Epithelial cell of esophagus (primary cell): ENCODE data around the gene MCUR1.
"Not testable (repeated sequence)": the region's sequence is repeated elsewhere in the genome, so short reads cannot be mapped to it uniquely, and the experiment has no call there.

ENCODE experiments used
- DNase-seq: peaks from one replicate; pipeline ENCODE4 v3.0.0; 2010; ENCODE audit warnings: low read depth
- H3K4me3 ChIP-seq: 2 replicates; pipeline ENCODE4 v1.5.1; 2011; ENCODE audit warnings: mild to moderate bottlenecking, low read length, control low read depth
- TF ChIP-seq, protein P1 (sequence below): IDR thresholded peaks from 2 replicates; pipeline ENCODE4 v1.5.1; 2011; ENCODE audit warnings: low read depth, mild to moderate bottlenecking, low read length, control low read depth, inconsistent platforms; ENCODE audit not compliant: insufficient read depth; ENCODE audit errors: missing control alignments

Gene MCUR1

DNA sequence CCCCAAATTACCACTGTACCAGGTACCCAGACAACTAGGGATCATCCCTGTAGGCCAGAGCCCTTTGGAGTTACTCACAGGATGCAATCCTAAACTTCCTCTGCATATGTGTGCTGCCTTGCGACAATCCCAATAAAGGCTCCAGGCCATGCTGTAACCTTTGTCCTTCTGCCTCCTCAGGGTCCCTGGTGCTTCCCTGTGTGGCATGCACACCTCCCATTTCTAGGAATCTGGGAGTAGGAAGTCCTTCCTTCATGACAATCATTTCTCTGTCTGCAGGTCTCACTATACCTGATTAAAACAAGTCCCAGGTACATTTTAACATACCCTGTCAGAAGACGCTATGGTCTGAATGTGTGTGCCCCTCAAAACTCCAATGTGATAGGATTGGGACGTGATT lies 37.0 kb upstream of the MCUR1 start:
- DNase-seq, result no peak
- TF ChIP-seq, protein P1, sequence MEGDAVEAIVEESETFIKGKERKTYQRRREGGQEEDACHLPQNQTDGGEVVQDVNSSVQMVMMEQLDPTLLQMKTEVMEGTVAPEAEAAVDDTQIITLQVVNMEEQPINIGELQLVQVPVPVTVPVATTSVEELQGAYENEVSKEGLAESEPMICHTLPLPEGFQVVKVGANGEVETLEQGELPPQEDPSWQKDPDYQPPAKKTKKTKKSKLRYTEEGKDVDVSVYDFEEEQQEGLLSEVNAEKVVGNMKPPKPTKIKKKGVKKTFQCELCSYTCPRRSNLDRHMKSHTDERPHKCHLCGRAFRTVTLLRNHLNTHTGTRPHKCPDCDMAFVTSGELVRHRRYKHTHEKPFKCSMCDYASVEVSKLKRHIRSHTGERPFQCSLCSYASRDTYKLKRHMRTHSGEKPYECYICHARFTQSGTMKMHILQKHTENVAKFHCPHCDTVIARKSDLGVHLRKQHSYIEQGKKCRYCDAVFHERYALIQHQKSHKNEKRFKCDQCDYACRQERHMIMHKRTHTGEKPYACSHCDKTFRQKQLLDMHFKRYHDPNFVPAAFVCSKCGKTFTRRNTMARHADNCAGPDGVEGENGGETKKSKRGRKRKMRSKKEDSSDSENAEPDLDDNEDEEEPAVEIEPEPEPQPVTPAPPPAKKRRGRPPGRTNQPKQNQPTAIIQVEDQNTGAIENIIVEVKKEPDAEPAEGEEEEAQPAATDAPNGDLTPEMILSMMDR, result no peak
- H3K4me3 ChIP-seq, result no peak overlapping the region

DNA sequence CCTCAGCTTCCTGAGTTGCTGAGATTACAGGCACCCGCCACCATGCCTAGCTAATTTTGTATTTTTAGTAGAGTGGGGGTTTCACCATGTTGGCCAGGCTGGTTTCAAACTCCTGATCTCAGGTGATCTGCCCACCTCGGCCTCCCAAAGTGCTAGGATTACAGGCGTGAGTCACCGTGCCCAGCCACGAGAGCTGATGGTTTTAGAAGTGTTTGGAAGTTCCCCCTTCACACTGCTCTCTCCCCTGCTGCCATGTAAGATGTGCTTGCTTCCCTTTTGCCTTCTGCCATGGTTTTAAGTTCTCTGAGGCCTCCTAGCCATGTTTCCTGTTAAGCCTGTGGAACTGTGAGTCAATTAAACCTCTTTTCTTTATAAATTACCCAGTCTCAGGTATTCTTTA lies 36.3 kb upstream of the MCUR1 start:
- not testable (repeated sequence) for H3K4me3 ChIP-seq, DNase-seq

DNA sequence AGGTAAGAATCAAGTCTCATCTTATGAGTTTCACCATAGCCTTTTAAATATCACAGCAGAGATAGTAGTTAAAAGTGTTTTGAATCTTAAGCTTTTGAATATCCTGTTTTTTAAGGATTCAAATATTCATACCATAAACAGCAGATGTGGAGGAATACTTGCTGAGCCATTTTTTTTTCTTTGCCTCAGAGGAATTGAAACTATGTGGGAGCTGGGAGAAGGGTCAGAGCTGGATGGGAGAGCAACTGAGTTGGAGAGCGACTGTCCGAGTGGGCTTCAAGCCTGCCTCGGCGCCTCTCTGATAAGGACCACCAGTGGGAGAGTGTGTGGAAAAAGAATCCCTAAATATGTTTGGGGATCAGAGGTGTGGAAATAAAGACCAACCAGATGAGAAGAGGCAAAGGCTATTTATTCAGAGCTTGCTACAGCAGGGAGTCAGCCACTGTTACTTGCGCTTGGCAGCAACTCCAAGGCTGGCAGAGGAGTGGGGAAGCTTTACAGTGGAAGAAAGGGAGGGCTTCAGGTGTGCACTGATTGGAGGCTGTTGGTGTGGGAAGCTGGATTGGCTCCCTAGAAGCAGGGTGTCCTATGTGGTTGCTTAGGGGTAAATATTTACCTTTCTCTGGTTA lies 34.3 kb upstream of the MCUR1 start:
- DNase-seq, result no peak
- H3K4me3 ChIP-seq, result no peak overlapping the region
- TF ChIP-seq, protein P1, result no peak

DNA sequence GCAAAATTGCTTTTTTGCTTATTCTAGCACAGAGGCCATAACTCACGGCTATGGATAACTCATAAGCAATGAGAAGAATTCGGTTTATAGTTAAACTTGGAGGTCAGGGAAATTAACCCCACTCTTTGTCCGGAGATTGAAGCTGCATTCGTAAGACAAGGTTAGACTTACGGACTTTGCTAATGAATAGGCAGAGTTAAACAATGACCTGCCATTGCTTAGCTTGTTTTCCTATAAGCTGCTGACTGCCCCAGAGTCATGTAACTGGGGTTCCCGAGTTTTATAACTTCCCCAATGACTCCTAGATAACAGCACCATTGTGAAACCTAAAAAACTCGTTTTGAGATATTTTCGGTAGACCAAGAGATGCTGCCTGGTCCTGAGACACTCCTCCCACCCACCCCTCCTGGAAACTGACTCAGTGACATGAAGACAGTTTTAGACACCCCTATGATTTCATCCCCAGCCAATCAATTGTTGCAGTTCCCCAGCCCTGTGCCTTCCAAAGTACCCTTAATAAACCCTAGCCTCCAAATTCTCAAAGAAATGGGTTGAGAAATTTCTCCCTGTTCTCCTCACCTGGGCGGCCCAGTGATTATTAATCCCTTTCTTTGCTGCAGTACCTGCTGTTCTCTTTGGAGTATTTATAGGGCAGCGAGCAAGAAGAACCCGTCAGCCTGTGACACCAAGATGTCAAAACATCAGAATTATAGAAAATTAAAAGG lies 33.1 kb upstream of the MCUR1 start:
- no peak overlapping the region for H3K4me3 ChIP-seq
- DNase-seq, result no peak
- TF ChIP-seq, protein P1, result no peak

DNA sequence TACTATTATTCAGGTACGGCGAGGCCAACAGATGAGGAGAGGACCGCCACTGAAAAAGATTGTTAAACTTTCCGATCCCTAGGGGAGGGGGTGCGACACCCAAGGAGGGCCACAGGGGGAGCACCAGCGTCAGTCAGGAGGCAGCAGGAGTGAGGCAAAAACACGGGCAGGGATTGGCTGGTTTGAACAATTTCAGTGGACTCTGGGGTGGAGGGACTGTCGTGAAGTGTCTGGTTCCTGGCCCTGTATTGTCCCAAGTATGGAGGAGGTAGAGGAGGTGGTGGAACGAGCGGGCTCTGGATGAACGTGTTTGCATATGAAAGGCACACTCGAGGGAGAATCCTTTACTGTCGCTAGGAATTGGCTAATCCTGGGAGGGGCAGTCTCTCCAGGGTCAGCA lies 32.5 kb upstream of the MCUR1 start:
- TF ChIP-seq, protein P1, result no peak
- DNase-seq, result no peak
- no peak overlapping the region for H3K4me3 ChIP-seq

DNA sequence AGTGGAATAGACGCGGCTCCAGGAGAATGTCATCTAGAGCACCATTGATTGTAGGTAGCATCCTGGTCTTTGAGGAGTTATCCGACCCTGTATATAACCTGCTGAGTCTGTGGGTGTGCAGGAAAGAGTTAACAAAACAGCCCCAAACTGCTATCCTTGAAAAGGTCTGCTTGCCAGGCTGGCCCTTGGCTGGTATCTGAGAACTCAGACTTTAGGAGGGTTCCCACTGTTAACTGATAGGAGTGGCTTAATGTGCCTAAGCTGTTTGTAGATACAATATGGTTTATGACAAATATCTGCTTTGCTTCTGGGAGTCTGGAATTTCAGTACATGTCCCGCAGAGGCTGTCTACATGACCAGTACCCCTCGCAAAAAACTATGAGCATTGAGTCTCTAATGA lies 27.6 kb upstream of the MCUR1 start:
- H3K4me3 ChIP-seq, result no peak overlapping the region
- no peak for DNase-seq
- TF ChIP-seq, protein P1, result no peak

DNA sequence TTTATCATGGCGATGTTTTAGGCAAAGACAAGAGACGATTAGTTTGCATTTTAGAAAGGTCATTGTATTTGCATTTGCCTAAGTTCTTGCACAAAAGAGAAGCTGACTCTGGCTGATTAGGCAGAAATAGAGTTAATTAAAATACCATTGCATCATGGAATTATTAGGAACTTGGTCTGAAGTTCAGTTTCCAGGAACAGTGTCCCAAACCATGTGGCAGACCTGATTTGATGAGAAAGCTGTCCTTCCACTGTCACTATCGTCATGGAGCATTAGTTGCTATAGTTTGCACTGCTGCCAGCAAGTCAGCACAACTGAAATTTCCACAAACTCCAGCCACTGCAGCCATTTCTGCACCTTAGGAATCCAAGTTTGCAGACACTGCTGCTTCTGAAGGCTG lies 24.3 kb upstream of the MCUR1 start:
- no peak for DNase-seq
- TF ChIP-seq, protein P1, result no peak
- no peak overlapping the region for H3K4me3 ChIP-seq
